ENCODE measurements around the gene MPDZ. TPM values are rescaled to one million over a fixed set of nuclear protein-coding genes. Genes with fewer than 3 reads are reported as not detected.

Gene MPDZ
- total RNA-seq, 4 donors from 2014 or later: 53.7 to 83.5 (median 62.8) TPM

DNA sequence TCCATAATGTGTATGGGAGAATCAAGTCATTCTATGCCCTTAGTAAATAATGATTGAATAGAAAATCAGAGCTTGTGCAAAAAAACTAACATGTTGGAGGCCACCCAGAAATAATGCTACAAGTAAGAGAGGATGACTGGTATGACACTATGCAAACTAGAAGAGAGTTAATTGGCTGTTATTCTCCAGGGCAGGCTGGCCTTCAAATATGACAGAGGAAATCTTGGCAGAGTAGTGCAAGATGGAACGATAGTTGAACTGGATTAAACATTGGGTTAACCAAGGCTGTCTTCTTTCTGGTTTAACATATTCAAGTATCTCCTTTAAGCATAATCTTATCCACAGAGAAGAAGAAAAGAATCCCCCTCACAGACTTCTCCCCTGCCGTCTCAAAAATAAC is 196.1 kb downstream of the MPDZ start:
- WGBS, 2 donors: 76 to 81% methylated on average over 2 of the region's 2 CpGs
- H3K4me1 ChIP-seq: no peaks in the 10 kb centered on the region
- H3K4me3 ChIP-seq: no peak overlapping the region
- no peak for TF ChIP-seq EP300 (IDR thresholded peaks at IDR 0.05)
- no peak for TF ChIP-seq POLR2A (IDR thresholded peaks at IDR 0.05)
- TF ChIP-seq, protein P1, sequence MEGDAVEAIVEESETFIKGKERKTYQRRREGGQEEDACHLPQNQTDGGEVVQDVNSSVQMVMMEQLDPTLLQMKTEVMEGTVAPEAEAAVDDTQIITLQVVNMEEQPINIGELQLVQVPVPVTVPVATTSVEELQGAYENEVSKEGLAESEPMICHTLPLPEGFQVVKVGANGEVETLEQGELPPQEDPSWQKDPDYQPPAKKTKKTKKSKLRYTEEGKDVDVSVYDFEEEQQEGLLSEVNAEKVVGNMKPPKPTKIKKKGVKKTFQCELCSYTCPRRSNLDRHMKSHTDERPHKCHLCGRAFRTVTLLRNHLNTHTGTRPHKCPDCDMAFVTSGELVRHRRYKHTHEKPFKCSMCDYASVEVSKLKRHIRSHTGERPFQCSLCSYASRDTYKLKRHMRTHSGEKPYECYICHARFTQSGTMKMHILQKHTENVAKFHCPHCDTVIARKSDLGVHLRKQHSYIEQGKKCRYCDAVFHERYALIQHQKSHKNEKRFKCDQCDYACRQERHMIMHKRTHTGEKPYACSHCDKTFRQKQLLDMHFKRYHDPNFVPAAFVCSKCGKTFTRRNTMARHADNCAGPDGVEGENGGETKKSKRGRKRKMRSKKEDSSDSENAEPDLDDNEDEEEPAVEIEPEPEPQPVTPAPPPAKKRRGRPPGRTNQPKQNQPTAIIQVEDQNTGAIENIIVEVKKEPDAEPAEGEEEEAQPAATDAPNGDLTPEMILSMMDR (IDR thresholded peaks at IDR 0.05): no peak
- H3K27me3 ChIP-seq: no peaks in the 10 kb centered on the region
- H3K36me3 ChIP-seq: no peaks in the 10 kb centered on the region
- no peaks in the 10 kb centered on the region for H3K9me3 ChIP-seq
- H3K27ac ChIP-seq: no peak overlapping the region
- DNase-seq (ENCODE audit: low spot score in 2 of 2): no peak

DNA sequence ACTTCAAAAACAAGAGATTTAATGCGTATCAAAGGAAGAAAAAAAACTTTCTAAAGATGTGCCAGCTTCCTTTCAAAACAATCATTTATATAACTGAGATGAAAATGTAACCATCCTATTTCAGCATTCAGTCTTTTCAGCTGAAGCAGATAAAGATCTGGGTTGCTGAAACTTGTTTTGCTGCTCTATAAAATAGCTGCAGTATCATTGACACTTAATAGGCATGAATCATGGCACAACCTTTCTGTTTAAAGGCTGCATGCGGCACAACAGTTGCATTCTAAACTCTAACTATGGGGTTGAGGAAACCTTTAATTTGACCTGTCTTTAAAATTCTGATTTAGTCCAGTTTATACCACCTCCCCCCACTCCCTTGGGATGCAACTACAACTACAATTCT is 196.7 kb downstream of the MPDZ start:
- Histone ChIP-seq H3K36me3 (no peaks in the 10 kb centered on the region), H3K9me3 (no peaks in the 10 kb centered on the region), H3K27ac (no peak overlapping the region), H3K4me3 (no peak overlapping the region), H3K4me1 (no peaks in the 10 kb centered on the region), H3K27me3 (no peaks in the 10 kb centered on the region)
- 94% methylated on average over 2 of the region's 2 CpGs for WGBS, 2 donors
- TF ChIP-seq, protein P1 (IDR thresholded peaks at IDR 0.05): no peak
- TF ChIP-seq EP300 (IDR thresholded peaks at IDR 0.05) (no peak), POLR2A (IDR thresholded peaks at IDR 0.05) (no peak)
- no peak for DNase-seq (ENCODE audit: low spot score in 2 of 2)

DNA sequence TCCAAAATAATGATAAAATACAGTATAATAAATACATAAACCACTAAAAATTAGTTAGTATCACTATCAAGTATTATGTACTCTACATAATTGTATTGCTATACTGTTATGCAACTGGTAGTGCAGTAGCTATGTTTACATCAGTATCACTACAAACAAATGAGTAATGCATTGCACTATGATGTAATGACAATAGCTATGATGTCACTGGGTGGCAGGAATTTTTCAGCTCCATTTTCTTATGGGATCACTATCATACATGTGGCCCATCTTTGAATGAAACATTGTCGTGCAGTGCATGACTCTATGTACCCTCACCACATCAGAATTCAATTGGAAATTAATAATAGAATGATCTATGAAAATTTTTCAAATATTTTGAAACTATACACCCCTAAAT is 201.3 kb downstream of the MPDZ start:
- Histone ChIP-seq H3K9me3 (peaks cover 0 to 11% (median 0%) of the 10 kb centered on the region in 4 donors), H3K4me3 (no peak overlapping the region), H3K36me3 (no peaks in the 10 kb centered on the region), H3K27me3 (no peaks in the 10 kb centered on the region), H3K4me1 (no peaks in the 10 kb centered on the region), H3K27ac (no peak overlapping the region)
- TF ChIP-seq, protein P1 (IDR thresholded peaks at IDR 0.05): no peak
- TF ChIP-seq EP300 (IDR thresholded peaks at IDR 0.05): no peak
- TF ChIP-seq POLR2A (IDR thresholded peaks at IDR 0.05): no peak
- DNase-seq (ENCODE audit: low spot score in 2 of 2): no peak
- 79 to 88% methylated on average over 1 of the region's 1 CpG for WGBS, 2 donors

DNA sequence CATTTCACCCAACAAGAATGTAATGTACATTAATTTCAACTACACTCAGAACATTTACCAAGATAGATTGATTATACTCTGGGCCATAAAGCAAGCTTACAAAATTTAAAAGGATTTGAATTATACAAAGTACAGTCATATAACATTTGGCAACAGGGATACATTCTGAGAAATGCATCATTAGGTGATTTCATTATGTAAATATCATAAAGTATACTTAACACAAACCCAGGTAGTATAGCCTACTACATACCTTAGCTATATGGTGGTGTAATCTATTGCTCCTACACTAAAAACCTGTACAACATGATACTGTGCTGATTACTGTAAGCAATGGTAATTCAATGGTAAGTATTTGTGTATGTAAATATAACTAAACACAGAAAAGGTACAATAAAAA is 202.9 kb downstream of the MPDZ start:
- H3K4me3 ChIP-seq: no peak overlapping the region
- no peak for DNase-seq (ENCODE audit: low spot score in 2 of 2)
- TF ChIP-seq EP300 (IDR thresholded peaks at IDR 0.05): no peak
- TF ChIP-seq, protein P1 (IDR thresholded peaks at IDR 0.05): no peak
- no peak for TF ChIP-seq POLR2A (IDR thresholded peaks at IDR 0.05)
- no peaks in the 10 kb centered on the region for H3K27me3 ChIP-seq
- H3K4me1 ChIP-seq: no peaks in the 10 kb centered on the region
- H3K36me3 ChIP-seq: no peaks in the 10 kb centered on the region
- H3K9me3 ChIP-seq: peaks cover 0 to 11% (median 0%) of the 10 kb centered on the region in 4 donors
- no peak overlapping the region for H3K27ac ChIP-seq

DNA sequence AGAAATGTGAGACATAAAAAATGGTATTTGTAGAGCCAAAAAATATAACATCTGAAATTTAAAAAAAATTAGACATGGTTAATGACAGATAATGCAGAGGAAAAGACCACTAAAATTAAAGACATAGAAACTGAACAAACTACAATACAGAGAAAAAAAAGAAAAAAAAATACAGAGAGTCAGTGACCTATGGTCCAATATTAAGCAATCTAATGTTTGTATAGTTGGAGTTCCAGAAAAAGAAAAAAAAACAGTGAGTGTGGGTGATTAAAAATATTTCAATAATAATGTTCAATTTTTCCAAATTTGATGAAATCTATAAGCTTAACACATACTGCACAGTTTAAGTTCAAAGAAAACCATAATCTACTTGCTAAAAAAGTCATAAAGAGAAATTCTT is 207.6 kb downstream of the MPDZ start:
- H3K36me3 ChIP-seq: no peaks in the 10 kb centered on the region
- no peaks in the 10 kb centered on the region for H3K27me3 ChIP-seq
- H3K27ac ChIP-seq: no peak overlapping the region
- H3K4me1 ChIP-seq: no peaks in the 10 kb centered on the region
- TF ChIP-seq EP300 (IDR thresholded peaks at IDR 0.05) (no peak), POLR2A (IDR thresholded peaks at IDR 0.05) (no peak)
- TF ChIP-seq, protein P1 (IDR thresholded peaks at IDR 0.05): no peak
- DNase-seq (ENCODE audit: low spot score in 2 of 2): no peak
- H3K4me3 ChIP-seq: no peak overlapping the region
- H3K9me3 ChIP-seq: peaks cover 0 to 11% (median 0%) of the 10 kb centered on the region in 4 donors
